GM19328 (cell line): Measurements from ENCODE around the gene PRRC2B.
"Not testable (repeated sequence)": the region's sequence is repeated elsewhere in the genome, so short reads cannot be mapped to it uniquely, and the experiment has no call there.

ENCODE experiments used
- ATAC-seq: cut with Tn5 transposase; IDR thresholded peaks from one replicate; pipeline ENCODE4 v1.9.1; 2021; ENCODE audit warnings: mild to moderate bottlenecking, moderate library complexity; ENCODE audit not compliant: unreplicated experiment

PRRC2B gene

GRCh38 chr9:131529597-131530545 is 136.0 kb downstream of the PRRC2B start:
- ATAC-seq = no peak

GRCh38 chr9:131530546-131530919 is 136.6 kb downstream of the PRRC2B start:
- peak; percentile 19 for ATAC-seq

- peak; percentile 71 for ATAC-seq
These were observed 137.3 kb downstream of the PRRC2B start, which contains the start of gene UCK1 for GRCh38 chr9:131530920-131531832. Gene UCK1 (minus strand): TSS chr9:131531263. CDS start chr9:131531174, 89 bp downstream.

- ATAC-seq = no peak
These were observed 140.9 kb downstream of the PRRC2B start for GRCh38 chr9:131534721-131535237.

GRCh38 chr9:131537946-131538345 is 144.1 kb downstream of the PRRC2B start:
- ATAC-seq = no peak

GRCh38 chr9:131539223-131539923 is 145.5 kb downstream of the PRRC2B start:
- no peak for ATAC-seq

- ATAC-seq = no peak
These were observed 149.3 kb downstream of the PRRC2B start for GRCh38 chr9:131543141-131543540.

- no peak for ATAC-seq
These were observed 151.3 kb downstream of the PRRC2B start, which contains the start of gene PRRT1B for GRCh38 chr9:131545003-131545785. Gene PRRT1B (plus strand): TSS chr9:131545523. CDS start chr9:131545616, 93 bp downstream.

GRCh38 chr9:131545786-131546335 is 152.0 kb downstream of the PRRC2B start:
- no peak for ATAC-seq

- no peak for ATAC-seq
These were observed 152.6 kb downstream of the PRRC2B start for GRCh38 chr9:131546336-131547084.

GRCh38 chr9:131549186-131549585 is 155.3 kb downstream of the PRRC2B start:
- not testable (repeated sequence) for ATAC-seq
